Activated CD8-positive, alpha-beta T cell treated with anti-CD3 and anti-CD28 coated beads for 36 hours (primary cell): Measurements from ENCODE around the gene CCDC183. TPM values are rescaled to one million over a fixed set of nuclear protein-coding genes. Genes with fewer than 3 reads are reported as not detected.
"Not testable (repeated sequence)": the region's sequence is repeated elsewhere in the genome, so short reads cannot be mapped to it uniquely, and the experiment has no call there.

Experiments used
- ATAC-seq: fragments of 200-7000 bp; cut with Tn5 transposase; one replicate; pipeline ENCODE4 v1.10.0; 2021; ENCODE audit warnings: mild to moderate bottlenecking, moderate library complexity
- CTCF ChIA-PET: fragments of 350-600 bp; sonication (Branson Sonifier 250); formaldehyde crosslinking; loops from one replicate; lab custom pipeline; 2021; ENCODE audit warnings: antibody characterized with exemption; lab: Charles Lee
- POLR2A ChIA-PET: fragments of 350-600 bp; sonication (Branson Sonifier 250); formaldehyde crosslinking; loops from one replicate; lab custom pipeline; 2021; ENCODE audit warnings: antibody characterized with exemption; lab: Charles Lee
- DNase-seq: peaks from one replicate; pipeline ENCODE4 v3.0.0-alpha.2; 2020
- H3K27ac Mint-ChIP-seq: one replicate; pipeline ENCODE4 v1.8.0; 2021; ENCODE audit warnings: mild to moderate bottlenecking, mixed read lengths
- H3K27me3 Mint-ChIP-seq: one replicate; pipeline ENCODE4 v1.8.0; 2021; ENCODE audit warnings: mixed read lengths
- H3K36me3 Mint-ChIP-seq: one replicate; pipeline ENCODE4 v1.8.0; 2021; ENCODE audit warnings: low read depth, mixed read lengths
- H3K4me1 Mint-ChIP-seq: one replicate; pipeline ENCODE4 v1.8.0; 2021; ENCODE audit warnings: low read depth, mixed read lengths
- H3K4me3 Mint-ChIP-seq: one replicate; pipeline ENCODE4 v1.8.0; 2021; ENCODE audit warnings: mild to moderate bottlenecking, moderate library complexity, mixed read lengths
- H3K9me3 Mint-ChIP-seq: one replicate; pipeline ENCODE4 v1.8.0; 2021; ENCODE audit warnings: mixed read lengths
- CTCF ChIP-seq: fragments of 200-600 bp; IDR thresholded peaks from one replicate; pipeline ENCODE4 v1.8.0; 2022; ENCODE audit warnings: antibody characterized with exemption, mild to moderate bottlenecking
- intact Hi-C: fragments of 100-400 bp; cut with micrococcal nuclease; formaldehyde crosslinking; loops from one replicate; pipeline ENCODE4 v1.10.0; 2022
- total RNA-seq, 2 experiments: library from RNA; stranded (reverse); gene quantifications; one replicate each; pipeline ENCODE4 v1.2.3, GENCODE V29; 2021

Gene CCDC183
- total RNA-seq, 2 experiments from 2014 or later = 0.20 to 0.34 TPM

GRCh38 chr9:136766410-136767120 is 29.6 kb upstream of the CCDC183 start:
- peak; percentile 29 for ATAC-seq
- H3K36me3 Mint-ChIP-seq = not testable (repeated sequence)

DNA sequence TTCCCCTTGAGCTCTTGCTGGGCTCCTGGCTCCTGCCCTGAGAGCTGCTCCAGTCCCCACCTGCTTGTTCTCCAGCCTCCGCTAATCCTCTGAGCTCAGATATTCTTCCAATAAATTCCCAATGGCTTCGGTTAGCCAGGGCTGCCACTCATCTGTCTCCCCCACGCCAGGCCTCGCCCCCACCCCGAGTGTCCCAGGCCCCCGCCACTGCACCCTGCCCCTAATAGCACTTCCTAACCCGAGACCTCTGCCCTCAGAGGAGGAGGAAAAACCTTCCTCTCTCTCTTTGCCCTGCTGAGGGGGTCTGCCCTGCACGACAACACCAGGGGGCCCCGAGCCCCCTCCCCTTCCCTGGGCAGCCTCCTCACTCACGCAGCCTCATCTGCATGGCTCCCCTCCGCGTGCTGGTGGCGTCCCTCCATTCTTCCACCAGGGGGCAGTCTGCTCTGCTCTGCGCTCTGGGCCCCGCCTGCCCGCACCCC is 26.4 kb upstream of the CCDC183 start:
- Mint-ChIP-seq H3K27ac (no peak overlapping the region), H3K36me3 (no peaks in the 10 kb centered on the region), H3K9me3 (peaks cover 8% of the 10 kb centered on the region), H3K4me1 (peaks cover 13% of the 10 kb centered on the region), H3K4me3 (no peak overlapping the region), H3K27me3 (peaks cover 9% of the 10 kb centered on the region)
- DNase-seq (peak; percentile 73), ATAC-seq (peak; percentile 83)
- TF ChIP-seq CTCF = peak; percentile 42
- ChIA-PET CTCF (interaction anchor here (0.7 to 2.1 kb wide), 3 partner anchors 8 to 28 kb away, joined by 3 to 15 read pairs (median 8); no protein-coding TSS in a partner anchor), POLR2A (no interaction called here)
- intact Hi-C loops = no loop called here

More at GRCh38 chr9:136766410-136767120, 29.6 kb upstream of the CCDC183 start:
- Mint-ChIP-seq H3K27ac (peak overlapping the region; percentile 79), H3K27me3 (peaks cover 12% of the 10 kb centered on the region), H3K4me1 (peaks cover 10% of the 10 kb centered on the region)
- H3K9me3 Mint-ChIP-seq, intact Hi-C loops, H3K4me3 Mint-ChIP-seq: not testable (repeated sequence)
- peak; percentile 57 for TF ChIP-seq CTCF
- CTCF ChIA-PET = interaction anchor here (1.0 to 2.6 kb wide), 10 partner anchors 8 to 76 kb away, joined by 3 to 9 read pairs (median 4); partner anchors contain the start of genes AJM1 and LCN8
- DNase-seq = peak; percentile 78
- POLR2A ChIA-PET = interaction anchor here (0.6 to 1.4 kb wide), 3 partner anchors 25 to 368 kb away, joined by 3 to 4 read pairs (median 3); no protein-coding TSS in a partner anchor

DNA sequence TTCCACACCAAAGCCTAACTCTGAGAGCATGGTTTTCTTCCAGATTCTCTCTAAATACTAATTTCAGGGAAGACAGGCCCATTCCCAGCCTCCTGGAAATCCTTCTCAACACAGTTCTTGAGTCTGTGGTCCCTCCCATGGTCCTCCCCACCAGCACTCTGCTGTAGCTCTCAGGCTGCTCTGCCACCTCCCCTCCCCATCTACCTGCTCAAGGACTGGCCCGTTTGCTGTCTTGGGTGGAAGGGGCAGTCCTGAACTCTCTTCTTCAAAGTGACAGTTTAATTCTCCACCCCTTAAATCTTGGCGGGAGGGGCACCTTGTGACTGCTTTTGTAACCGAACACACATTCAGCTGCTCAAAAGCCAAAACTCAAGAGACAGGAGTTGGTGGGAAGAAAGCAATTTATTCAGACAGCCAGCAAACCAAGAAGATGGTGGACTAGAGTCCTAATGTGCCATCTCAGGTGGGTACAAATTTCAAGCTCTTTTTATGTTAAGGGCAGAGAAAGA is 24.2 kb upstream of the CCDC183 start:
- TF ChIP-seq CTCF = no peak
- Mint-ChIP-seq H3K4me1 (peaks cover 6% of the 10 kb centered on the region), H3K27ac (no peak overlapping the region), H3K4me3 (no peak overlapping the region), H3K9me3 (peaks cover 8% of the 10 kb centered on the region), H3K36me3 (no peaks in the 10 kb centered on the region), H3K27me3 (peaks cover 9% of the 10 kb centered on the region)
- CTCF ChIA-PET = interaction anchor here (1.2 to 2.1 kb wide), 5 partner anchors 10 to 292 kb away, joined by 3 to 8 read pairs (median 4); no protein-coding TSS in a partner anchor
- ATAC-seq = no peak
- DNase-seq = no peak
- intact Hi-C loops = no loop called here
- POLR2A ChIA-PET = no interaction called here

DNA sequence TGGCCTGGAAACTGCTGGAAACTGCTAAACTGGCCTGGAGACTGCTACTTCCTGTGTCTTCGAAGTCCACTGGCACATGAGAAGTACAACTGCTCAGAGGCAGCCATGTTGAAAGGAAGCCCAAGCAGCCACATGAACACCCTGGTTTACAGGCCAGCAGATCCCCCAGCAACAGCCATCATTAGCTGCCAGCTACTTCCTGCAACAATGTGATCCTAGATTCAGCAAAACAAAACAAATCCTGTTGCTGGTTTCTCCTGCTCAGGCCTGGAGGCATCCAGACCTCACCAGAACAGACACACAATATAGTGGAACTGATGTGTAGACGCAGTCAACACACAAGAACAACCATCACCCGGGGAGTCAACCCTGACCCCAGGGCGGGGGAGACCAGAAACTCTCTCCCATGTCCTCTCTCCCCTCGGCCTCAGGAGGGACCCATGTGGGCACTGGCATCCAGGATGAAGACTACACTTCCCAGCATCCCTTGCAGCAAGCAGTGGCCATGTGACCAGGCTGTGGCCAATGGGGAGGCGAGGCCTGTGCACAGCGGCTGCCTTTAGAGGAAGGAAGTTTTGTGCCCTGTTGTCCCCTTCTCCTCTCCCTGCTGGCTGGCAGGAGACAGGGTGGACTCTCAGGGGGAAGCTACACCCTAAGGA is 22.6 kb upstream of the CCDC183 start:
- TF ChIP-seq CTCF = no peak
- ATAC-seq (peak; percentile 77), DNase-seq (peak; percentile 60)

More for the DNA sequence above, 22.6 kb upstream of the CCDC183 start:
- Mint-ChIP-seq H3K4me3 (no peak overlapping the region), H3K27me3 (peaks cover 10% of the 10 kb centered on the region), H3K4me1 (peaks cover 4% of the 10 kb centered on the region), H3K27ac (no peak overlapping the region), H3K36me3 (no peaks in the 10 kb centered on the region), H3K9me3 (peaks cover 8% of the 10 kb centered on the region)
- intact Hi-C loops = no loop called here
- ChIA-PET CTCF (interaction anchor here (1.5 kb wide), 1 partner anchor 261 kb away, joined by 4 read pairs; no protein-coding TSS in a partner anchor), POLR2A (no interaction called here)
